BJ (cell line): Measurements from ENCODE around the gene WDR91. TPM values are rescaled to one million over a fixed set of nuclear protein-coding genes. Genes with fewer than 3 reads are reported as not detected.

Source experiments
- CTCF ChIA-PET: fragments of 350-600 bp; formaldehyde crosslinking; extraction: SDS; loops from one replicate; lab custom pipeline; 2021; ENCODE audit warnings: antibody characterized with exemption, inconsistent platforms; lab: Yijun Ruan, JAX
- POLR2A ChIA-PET: fragments of 300-600 bp; sonication (Branson Sonifier 250); formaldehyde crosslinking; extraction: SDS; loops from one replicate; lab custom pipeline; 2021; ENCODE audit warnings: antibody characterized with exemption; lab: Charles Lee
- DNase-seq: peaks from one replicate; pipeline ENCODE4 v3.0.0-alpha.2; 2011; ENCODE audit warnings: low read depth
- H3K27me3 ChIP-seq: 2 replicates; pipeline ENCODE4 v1.6.0; 2011; ENCODE audit warnings: low read length; ENCODE audit not compliant: control insufficient read depth, insufficient read depth
- H3K36me3 ChIP-seq: 2 replicates; pipeline ENCODE4 v1.5.1; 2011; ENCODE audit warnings: low read length; ENCODE audit not compliant: control insufficient read depth, insufficient read depth
- H3K4me3 ChIP-seq: 2 replicates; pipeline ENCODE4 v1.5.1; 2011; ENCODE audit warnings: low read depth, mild to moderate bottlenecking, control low read depth, low read length
- polyA minus RNA-seq: library from RNA; depleted of rRNA, polyadenylated mRNA; stranded (reverse); fragments of >200 nt; gene quantifications from 2 replicates; pipeline ENCODE4 v1.2.3, GENCODE V29; 2011; rRNA and poly(A)+ RNA removed
- polyA plus RNA-seq: library from polyadenylated mRNA; depleted of rRNA; stranded (reverse); fragments of >200 nt; gene quantifications from 2 replicates; pipeline ENCODE4 v1.2.3, GENCODE V29; 2011; rRNA removed
- TF ChIP-seq, protein P1 (sequence below): IDR thresholded peaks from 2 replicates; pipeline ENCODE4 v1.5.1; 2011; ENCODE audit warnings: low read depth, mild to moderate bottlenecking, control low read depth, inconsistent platforms, low read length, moderate library complexity; ENCODE audit not compliant: insufficient read depth

The WDR91 gene
- 10.9 and 14.2 TPM in 2 replicates for polyA plus RNA-seq
- 10.6 and 20.0 TPM in 2 replicates for polyA minus RNA-seq

DNA sequence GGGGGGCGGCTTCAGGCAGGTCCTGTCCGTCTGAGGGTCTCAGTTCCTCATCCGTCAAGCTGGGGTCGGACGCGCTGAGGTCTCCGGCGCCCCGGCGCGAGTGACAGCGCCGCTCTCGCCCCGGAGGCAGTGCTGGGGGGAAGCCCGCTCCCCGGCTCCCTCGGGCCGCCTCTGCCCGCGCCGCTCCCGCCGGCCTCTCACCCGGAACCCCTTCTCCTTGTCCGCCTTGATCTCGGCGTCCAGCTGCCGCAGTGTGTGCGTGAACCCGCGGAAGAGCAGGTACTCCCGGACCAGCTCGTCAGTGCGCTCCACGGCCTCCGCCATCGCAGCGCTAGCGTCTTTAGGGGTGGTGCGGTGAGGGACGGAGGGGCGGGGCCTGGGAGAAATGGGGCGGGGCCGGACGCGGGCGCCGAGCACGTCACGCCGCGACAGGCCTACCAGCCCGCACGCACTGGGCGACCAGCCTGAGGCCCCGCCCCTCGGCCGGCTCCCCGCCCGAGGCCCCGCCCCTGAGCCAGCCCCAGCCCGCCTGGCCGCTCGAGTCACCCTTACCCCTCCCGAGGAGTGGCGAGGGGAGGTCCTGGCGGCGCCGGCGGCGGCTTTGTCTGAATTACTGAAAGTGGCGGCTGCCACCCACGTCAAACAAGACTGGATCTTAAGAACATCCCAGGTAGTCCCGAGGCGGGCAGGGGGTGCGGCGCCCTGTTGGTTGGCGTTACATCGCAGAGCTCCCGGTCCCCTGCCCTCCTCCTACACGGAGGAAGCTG, at the start of gene WDR91:
Gene WDR91 (minus strand): TSS at position 348 of the 767 bp plus-strand sequence. CDS start 24 bp downstream, at position 324.
- peaks cover 2% of the 10 kb centered on the region; the same call in 1 of the 2 replicates for H3K36me3 ChIP-seq
- peak; percentile 56 for DNase-seq
- peak within 1 kb of the TSS; percentile 74 for H3K4me3 ChIP-seq
- ChIA-PET POLR2A (interaction anchor here (0.6 kb wide), 2 partner anchors 9 to 474 kb away, joined by 3 read pairs; no protein-coding TSS in a partner anchor), CTCF (interaction anchor here (0.9 to 2.5 kb wide), 5 partner anchors 12 to 779 kb away, joined by 3 to 12 read pairs (median 3); partner anchors contain the start of gene CYREN)
- TF ChIP-seq, protein P1, sequence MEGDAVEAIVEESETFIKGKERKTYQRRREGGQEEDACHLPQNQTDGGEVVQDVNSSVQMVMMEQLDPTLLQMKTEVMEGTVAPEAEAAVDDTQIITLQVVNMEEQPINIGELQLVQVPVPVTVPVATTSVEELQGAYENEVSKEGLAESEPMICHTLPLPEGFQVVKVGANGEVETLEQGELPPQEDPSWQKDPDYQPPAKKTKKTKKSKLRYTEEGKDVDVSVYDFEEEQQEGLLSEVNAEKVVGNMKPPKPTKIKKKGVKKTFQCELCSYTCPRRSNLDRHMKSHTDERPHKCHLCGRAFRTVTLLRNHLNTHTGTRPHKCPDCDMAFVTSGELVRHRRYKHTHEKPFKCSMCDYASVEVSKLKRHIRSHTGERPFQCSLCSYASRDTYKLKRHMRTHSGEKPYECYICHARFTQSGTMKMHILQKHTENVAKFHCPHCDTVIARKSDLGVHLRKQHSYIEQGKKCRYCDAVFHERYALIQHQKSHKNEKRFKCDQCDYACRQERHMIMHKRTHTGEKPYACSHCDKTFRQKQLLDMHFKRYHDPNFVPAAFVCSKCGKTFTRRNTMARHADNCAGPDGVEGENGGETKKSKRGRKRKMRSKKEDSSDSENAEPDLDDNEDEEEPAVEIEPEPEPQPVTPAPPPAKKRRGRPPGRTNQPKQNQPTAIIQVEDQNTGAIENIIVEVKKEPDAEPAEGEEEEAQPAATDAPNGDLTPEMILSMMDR: peak; percentile 12; the same call in 1 of the 2 replicates
- no peaks in the 10 kb centered on the region for H3K27me3 ChIP-seq

DNA sequence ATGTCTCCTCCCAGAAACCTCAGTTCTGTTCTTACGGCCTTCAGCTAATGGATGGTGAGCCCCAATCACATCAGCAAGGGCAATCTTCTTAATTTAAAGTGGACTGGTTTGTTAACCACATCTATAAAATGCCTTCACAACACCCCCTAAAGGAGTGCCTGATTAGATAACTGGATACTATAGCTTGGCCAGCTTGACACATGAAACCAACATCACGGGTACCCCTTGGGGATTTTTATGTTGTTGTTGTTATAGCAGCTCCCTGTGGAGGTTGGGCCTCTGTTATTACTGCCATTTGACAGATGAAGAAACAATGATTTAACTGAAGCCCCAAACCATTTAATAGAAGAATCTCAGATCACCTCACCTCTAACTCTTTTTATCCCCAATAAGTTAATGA, 49.1 kb upstream of the WDR91 start:
- H3K4me3 ChIP-seq: no peak overlapping the region
- H3K27me3 ChIP-seq: no peaks in the 10 kb centered on the region; the same call in 1 of the 2 replicates
- CTCF ChIA-PET: interaction anchor here (2.4 to 4.3 kb wide), 2 partner anchors 14 to 21 kb away, joined by 9 to 34 read pairs; no protein-coding TSS in a partner anchor
- DNase-seq: no peak
- no peaks in the 10 kb centered on the region for H3K36me3 ChIP-seq
- TF ChIP-seq, protein P1: no peak
- POLR2A ChIA-PET: no interaction called here

DNA sequence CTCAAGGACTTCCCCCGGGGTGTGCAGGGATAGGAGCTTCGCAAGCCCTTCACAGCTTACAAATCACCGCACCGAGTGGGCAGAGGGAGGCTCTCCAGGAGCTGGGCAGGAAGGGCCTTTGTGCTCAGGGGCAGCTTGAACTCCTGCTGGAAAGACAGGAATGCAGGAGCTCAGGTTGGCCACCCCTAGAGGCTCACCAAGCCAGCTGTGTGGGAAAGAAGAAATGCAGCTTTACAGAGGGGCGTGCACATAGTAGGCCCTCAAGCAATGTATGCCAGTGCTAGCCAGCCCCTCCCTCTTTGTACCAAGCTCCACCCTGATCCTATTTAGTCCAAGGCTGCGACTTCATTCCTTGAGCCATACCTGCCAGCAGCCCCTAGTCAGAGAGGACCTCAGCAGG, 48.4 kb upstream of the WDR91 start:
- H3K4me3 ChIP-seq: no peak overlapping the region
- no peaks in the 10 kb centered on the region; the same call in 1 of the 2 replicates for H3K27me3 ChIP-seq
- DNase-seq: no peak
- H3K36me3 ChIP-seq: no peaks in the 10 kb centered on the region
- CTCF ChIA-PET: interaction anchor here (2.4 to 4.3 kb wide), 2 partner anchors 15 to 21 kb away, joined by 9 to 34 read pairs; no protein-coding TSS in a partner anchor
- TF ChIP-seq, protein P1: no peak
- POLR2A ChIA-PET: no interaction called here

DNA sequence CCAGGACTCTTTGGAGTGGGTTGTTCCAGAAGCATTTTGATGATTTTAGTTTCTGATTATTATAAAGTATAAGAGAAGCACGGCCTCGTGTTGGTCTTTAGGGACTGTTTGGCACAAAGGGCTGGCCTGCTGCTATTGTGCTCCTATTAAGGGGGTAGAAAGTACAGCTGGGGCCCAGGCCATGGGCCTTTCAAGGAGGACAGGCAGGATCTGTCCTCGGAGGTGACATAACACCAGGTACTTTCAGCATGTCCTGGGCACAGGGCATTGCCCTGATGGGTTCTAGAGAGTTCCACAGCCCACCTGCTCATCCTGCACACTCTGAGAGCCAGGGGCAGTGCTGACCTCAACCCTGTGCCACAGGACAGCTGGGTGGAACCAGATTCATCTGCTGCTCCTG, 47.3 kb upstream of the WDR91 start:
- TF ChIP-seq, protein P1: no peak
- POLR2A ChIA-PET: no interaction called here
- DNase-seq: no peak
- Histone ChIP-seq H3K36me3 (no peaks in the 10 kb centered on the region), H3K27me3 (no peaks in the 10 kb centered on the region; the same call in 1 of the 2 replicates), H3K4me3 (no peak overlapping the region)
- CTCF ChIA-PET: interaction anchor here (4.3 kb wide), 1 partner anchor 16 kb away, joined by 34 read pairs; no protein-coding TSS in a partner anchor

DNA sequence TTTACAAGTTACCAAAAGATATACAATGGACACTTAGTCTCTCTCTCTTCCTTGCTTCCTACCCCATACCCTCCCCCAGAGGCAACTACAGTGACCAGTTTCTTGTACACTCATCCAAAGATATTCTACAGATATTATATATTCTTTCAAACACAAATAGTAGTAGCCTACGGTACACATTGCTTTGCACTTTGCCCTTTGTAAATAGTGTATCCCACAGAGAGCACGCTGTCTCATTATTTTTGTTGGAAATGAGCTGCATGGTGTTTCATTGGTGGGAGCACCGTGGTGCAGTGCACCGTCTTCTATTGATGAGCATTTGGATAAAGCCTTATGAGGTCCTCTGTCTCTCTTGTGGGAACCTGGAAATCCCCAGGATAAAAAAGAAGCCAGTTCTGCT, 46.5 kb upstream of the WDR91 start:
- CTCF ChIA-PET: interaction anchor here (1.1 to 4.3 kb wide), 2 partner anchors 16 to 17 kb away, joined by 3 to 34 read pairs; no protein-coding TSS in a partner anchor
- POLR2A ChIA-PET: no interaction called here
- Histone ChIP-seq H3K4me3 (no peak overlapping the region), H3K27me3 (no peaks in the 10 kb centered on the region; the same call in 1 of the 2 replicates), H3K36me3 (no peaks in the 10 kb centered on the region)
- DNase-seq: no peak
- TF ChIP-seq, protein P1: no peak
